Stimulated activated CD8-positive, alpha-beta memory T cell treated with anti-CD3 and anti-CD28 coated beads, Interleukin-12 subunit alpha, Interleukin-12 subunit beta, amount 100 ng/mL, for 24 hours (primary cell): Measurements from ENCODE around the gene UROD.
"Not testable (repeated sequence)": the region's sequence is repeated elsewhere in the genome, so short reads cannot be mapped to it uniquely, and the experiment has no call there.

Experiments used
- DNase-seq: peaks from one replicate; pipeline ENCODE4 v3.0.0-alpha.2; 2020; ENCODE audit errors: extremely low read depth

The UROD gene

GRCh38 chr1:45038661-45039364 is 26.8 kb downstream of the UROD start:
- no peak for DNase-seq

- DNase-seq = no peak
These were observed 28.2 kb downstream of the UROD start for GRCh38 chr1:45040297-45040696.

- DNase-seq = no peak
These were observed 31.0 kb downstream of the UROD start for GRCh38 chr1:45043094-45043493.

GRCh38 chr1:45044916-45045315 is 32.9 kb downstream of the UROD start:
- no peak for DNase-seq

DNA sequence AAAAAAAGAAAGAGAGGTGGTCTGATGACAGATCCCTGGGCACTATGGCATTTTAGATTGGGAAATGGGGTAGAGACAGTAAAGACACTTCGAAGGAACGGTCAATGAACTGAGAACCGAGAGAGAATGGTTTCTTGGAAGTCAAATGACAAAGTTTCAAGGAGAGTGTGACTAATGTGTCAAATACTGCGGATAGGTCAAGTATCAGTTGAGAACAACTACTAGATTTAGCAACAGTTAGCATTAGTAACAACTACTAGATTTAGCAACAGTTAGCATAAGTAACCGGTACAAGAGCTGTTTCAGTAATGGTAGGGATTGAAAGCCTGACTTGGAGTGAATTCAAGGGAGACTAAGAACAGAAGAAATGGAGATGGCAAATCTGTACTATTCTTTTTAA is 35.0 kb downstream of the UROD start:
- no peak for DNase-seq

DNA sequence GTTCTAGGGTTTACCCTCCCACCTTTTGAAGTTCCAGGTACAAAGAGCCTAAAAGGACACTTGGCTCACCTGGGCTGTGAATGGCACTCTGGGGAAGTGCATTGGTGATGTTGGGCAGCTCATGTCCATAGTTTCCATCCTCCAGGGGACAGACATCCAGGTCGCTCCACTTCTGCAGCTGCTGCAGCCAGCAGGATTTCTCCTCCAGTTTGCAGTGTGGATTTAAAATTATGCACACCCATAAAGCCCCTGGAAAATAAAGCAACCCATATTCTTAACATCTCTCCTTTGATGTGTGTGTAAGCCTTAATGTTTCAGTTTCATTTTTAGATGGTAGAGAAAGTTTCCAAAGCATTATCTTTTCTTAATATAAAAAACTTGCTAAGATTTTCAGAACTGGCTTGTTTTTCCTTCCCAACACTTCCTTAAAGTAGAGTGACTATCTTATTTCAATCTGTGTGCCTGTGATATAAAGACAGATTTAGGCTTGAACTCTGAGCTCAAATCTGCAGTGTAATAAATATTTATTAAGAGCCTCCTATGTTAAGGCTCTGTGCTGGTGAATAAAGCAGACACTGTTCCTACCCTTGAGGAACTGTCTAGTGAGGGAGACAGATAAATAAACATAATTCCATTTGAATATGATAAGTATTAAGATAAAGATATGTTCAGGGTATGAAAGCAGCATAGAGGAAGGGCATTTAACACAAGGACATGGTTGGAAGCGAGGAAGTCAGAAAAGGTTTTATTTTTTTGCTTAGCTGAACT is 39.1 kb downstream of the UROD start:
- no peak for DNase-seq

DNA sequence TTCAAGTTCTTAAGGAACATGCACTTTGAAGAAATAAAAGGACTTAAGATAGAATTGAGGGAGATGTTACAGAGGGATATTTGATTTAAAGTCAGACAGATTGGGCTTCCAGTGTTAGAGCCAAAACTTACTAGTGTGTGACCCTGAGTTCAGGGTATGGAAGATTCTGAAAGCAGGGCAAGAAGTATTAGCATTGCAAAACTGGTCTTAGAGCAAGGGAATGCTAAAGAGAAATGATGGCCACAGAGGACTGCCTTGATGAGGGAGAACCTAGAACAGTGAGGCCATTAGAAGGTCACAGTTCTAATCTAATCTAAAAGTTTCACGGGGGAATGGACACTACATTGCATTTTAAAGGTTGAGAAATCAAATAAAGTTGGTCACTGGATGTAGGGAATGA is 45.5 kb downstream of the UROD start:
- DNase-seq = no peak

- no peak for DNase-seq
These were observed 47.8 kb downstream of the UROD start for GRCh38 chr1:45059829-45060228.

DNA sequence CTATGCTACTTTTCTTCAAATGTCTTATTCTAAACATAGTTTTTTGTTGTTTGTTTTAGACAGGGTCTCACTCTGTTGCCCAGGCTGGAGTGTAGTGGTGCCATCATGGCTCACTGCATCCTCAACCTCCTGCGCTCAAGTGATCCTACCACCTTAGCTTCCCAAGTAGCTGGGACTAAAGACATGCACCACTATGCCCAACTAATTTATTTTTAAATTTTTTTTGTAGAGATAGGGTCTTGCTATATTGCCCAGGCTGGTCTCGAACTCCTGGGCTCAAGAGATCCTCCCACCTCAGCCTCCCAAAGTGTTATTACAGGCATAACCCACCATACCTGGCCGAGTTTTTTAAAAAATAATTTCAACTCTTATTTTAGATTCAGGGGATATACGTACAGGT is 50.4 kb downstream of the UROD start:
- DNase-seq = not testable (repeated sequence)

DNA sequence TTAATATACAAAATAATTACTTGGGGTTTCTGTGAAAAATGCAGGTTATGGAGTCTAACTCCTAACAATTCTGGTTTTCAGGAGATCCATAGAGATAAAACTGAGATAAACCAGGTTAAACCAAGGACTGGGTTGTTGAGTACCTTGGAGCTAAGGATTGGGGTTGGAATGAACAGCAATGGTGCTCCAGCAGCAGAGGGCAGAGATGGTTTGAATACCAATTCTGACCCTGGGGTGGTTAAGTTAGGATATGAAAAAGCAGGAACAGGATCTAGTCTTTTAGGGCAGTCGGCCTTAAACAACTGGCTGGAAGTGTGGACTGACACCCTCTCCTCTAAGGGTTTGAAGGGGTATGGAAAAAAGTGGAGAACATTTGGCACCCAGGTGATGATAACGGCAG is 53.0 kb downstream of the UROD start:
- no peak for DNase-seq
